AG04450 (cell line): ENCODE results near the gene TMEM238. TPM values are rescaled to one million over a fixed set of nuclear protein-coding genes. Genes with fewer than 3 reads are reported as not detected.
A peak's percentile ranks its signal among the peaks of the same experiment; 100 is the strongest.
"Not testable (repeated sequence)": the region's sequence is repeated elsewhere in the genome, so short reads cannot be mapped to it uniquely, and the experiment has no call there.

ENCODE experiments used
- CTCF ChIA-PET: fragments of 300-600, 350-600 bp; formaldehyde crosslinking; extraction: SDS; loops from one replicate; lab custom pipeline; 2022; ENCODE audit warnings: antibody characterized with exemption, inconsistent platforms; lab: Charles Lee
- POLR2A ChIA-PET: fragments of 350-600 bp; formaldehyde crosslinking; extraction: SDS; loops from one replicate; lab custom pipeline; 2021; ENCODE audit warnings: antibody characterized with exemption, inconsistent platforms; lab: Yijun Ruan, JAX
- DNase-seq: peaks from one replicate; pipeline ENCODE4 v3.0.0-alpha.2; 2011; ENCODE audit warnings: low read depth, low spot score
- H3K27ac ChIP-seq: one replicate; pipeline ENCODE4 v1.5.1; 2012; ENCODE audit warnings: low read depth, low read length, control low read depth
- H3K27me3 ChIP-seq: one replicate; pipeline ENCODE4 v1.6.0; 2012; ENCODE audit warnings: low read length; ENCODE audit not compliant: control insufficient read depth, insufficient read depth
- H3K4me3 ChIP-seq: 2 replicates; pipeline ENCODE4 v1.5.1; 2011; ENCODE audit warnings: mild to moderate bottlenecking, low read depth, low read length, control low read depth
- H3K9me3 ChIP-seq: 2 replicates; pipeline ENCODE4 v1.5.1; 2012; ENCODE audit warnings: low read length; ENCODE audit not compliant: control insufficient read depth, insufficient read depth
- polyA plus RNA-seq: library from polyadenylated mRNA; depleted of rRNA; stranded (reverse); fragments of >200 nt; gene quantifications from 2 replicates; pipeline ENCODE4 v1.2.3, GENCODE V29; 2011
- TF ChIP-seq, protein P1 (sequence below): IDR thresholded peaks from 2 replicates; pipeline ENCODE4 v1.5.1; 2011; ENCODE audit warnings: low read depth, low read length, control low read depth, inconsistent platforms

Gene TMEM238
- polyA plus RNA-seq, 1 experiment: not detected

- POLR2A ChIA-PET: interaction anchor here (0.6 to 2.3 kb wide), 3 partner anchors 12 to 160 kb away, joined by 3 to 11 read pairs (median 3); partner anchors contain the start of genes PPP6R1 and UBE2S
- CTCF ChIA-PET: interaction anchor here (1.0 to 3.6 kb wide), 14 partner anchors 10 to 330 kb away, joined by 3 to 62 read pairs (median 8); partner anchors contain the start of gene PPP6R1
- TF ChIP-seq, protein P1, sequence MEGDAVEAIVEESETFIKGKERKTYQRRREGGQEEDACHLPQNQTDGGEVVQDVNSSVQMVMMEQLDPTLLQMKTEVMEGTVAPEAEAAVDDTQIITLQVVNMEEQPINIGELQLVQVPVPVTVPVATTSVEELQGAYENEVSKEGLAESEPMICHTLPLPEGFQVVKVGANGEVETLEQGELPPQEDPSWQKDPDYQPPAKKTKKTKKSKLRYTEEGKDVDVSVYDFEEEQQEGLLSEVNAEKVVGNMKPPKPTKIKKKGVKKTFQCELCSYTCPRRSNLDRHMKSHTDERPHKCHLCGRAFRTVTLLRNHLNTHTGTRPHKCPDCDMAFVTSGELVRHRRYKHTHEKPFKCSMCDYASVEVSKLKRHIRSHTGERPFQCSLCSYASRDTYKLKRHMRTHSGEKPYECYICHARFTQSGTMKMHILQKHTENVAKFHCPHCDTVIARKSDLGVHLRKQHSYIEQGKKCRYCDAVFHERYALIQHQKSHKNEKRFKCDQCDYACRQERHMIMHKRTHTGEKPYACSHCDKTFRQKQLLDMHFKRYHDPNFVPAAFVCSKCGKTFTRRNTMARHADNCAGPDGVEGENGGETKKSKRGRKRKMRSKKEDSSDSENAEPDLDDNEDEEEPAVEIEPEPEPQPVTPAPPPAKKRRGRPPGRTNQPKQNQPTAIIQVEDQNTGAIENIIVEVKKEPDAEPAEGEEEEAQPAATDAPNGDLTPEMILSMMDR: no peak
- Histone ChIP-seq H3K4me3 (no peak overlapping the region), H3K27me3 (peaks cover 7% of the 10 kb centered on the region), H3K27ac (no peak overlapping the region), H3K9me3 (peaks cover 6% of the 10 kb centered on the region; the same call in 1 of the 2 replicates)
- no peak for DNase-seq
These were observed 35.0 kb upstream of the TMEM238 start for GRCh38 chr19:55419103-55419502.

DNA sequence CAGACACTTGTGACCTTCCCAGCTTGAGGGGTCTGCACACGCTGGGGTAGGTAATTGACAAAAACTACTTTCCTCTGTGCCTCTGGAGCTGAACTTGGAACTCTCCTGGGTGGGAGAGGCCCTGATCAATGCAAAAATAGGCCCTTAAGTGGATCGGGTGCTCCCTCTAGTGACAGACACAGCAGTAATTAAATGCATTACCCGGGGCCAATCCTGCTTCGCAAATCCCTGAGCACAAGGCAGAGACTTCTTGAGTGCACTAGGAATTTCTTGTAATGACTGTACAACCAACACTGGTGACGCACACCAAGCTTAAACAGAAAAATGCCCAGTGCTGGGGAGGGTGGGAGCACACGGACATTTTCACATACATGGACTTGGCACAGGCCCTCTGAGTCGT is 34.1 kb upstream of the TMEM238 start:
- Histone ChIP-seq H3K4me3 (no peak overlapping the region), H3K27me3 (peaks cover 5% of the 10 kb centered on the region), H3K27ac (no peak overlapping the region), H3K9me3 (peaks cover 6% of the 10 kb centered on the region; the same call in 1 of the 2 replicates)
- TF ChIP-seq, protein P1: peak; percentile 82
- CTCF ChIA-PET: interaction anchor here (0.5 to 3.6 kb wide), 17 partner anchors 9 to 940 kb away, joined by 3 to 62 read pairs (median 8); partner anchors contain the start of genes PPP6R1 and ZNF865
- peak; percentile 73 for DNase-seq
- POLR2A ChIA-PET: interaction anchor here (1.8 to 2.3 kb wide), 2 partner anchors 11 to 86 kb away, joined by 3 to 11 read pairs; partner anchors contain the start of gene UBE2S

GRCh38 chr19:55410168-55410567 is 26.1 kb upstream of the TMEM238 start:
- TF ChIP-seq, protein P1: no peak
- no peak overlapping the region for H3K27ac ChIP-seq
- no peaks in the 10 kb centered on the region for H3K9me3 ChIP-seq
- POLR2A ChIA-PET: no interaction called here
- DNase-seq: no peak
- no peak overlapping the region for H3K4me3 ChIP-seq
- CTCF ChIA-PET: interaction anchor here (1.9 to 2.7 kb wide), 2 partner anchors 8 to 58 kb away, joined by 7 to 16 read pairs; no protein-coding TSS in a partner anchor
- no peaks in the 10 kb centered on the region for H3K27me3 ChIP-seq

DNA sequence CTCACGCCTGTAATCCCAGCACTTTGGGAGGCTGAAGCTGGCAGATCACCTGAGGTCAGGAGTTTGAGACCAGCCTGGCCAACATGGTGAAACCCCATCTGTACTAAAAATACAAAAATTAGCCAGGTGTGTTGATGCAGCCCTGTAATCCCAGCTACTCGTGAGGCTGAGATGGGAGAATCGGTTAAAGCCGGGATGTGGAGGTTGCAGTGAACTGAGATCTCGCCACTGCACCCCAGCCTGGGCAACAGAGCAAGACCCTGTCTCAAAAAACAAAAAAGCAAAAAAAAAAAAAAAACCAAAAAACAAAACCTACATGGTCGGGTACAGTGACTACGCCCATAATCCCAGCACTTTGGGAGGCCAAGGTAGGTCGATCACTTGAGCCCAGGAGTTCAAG is 25.1 kb upstream of the TMEM238 start:
- not testable (repeated sequence) for DNase-seq
- POLR2A ChIA-PET: interaction anchor here (0.6 kb wide), 1 partner anchor 41 kb away, joined by 4 read pairs; no protein-coding TSS in a partner anchor

GRCh38 chr19:55408533-55408872 is 24.4 kb upstream of the TMEM238 start:
- CTCF ChIA-PET: interaction anchor here (1.0 to 2.7 kb wide), 3 partner anchors 10 to 267 kb away, joined by 6 to 16 read pairs (median 7); no protein-coding TSS in a partner anchor
- Histone ChIP-seq H3K4me3 (peak overlapping the region; percentile 61), H3K9me3 (no peaks in the 10 kb centered on the region), H3K27ac (peak overlapping the region; percentile 97), H3K27me3 (no peaks in the 10 kb centered on the region)
- no peak for DNase-seq
- POLR2A ChIA-PET: no interaction called here
- TF ChIP-seq, protein P1: no peak

More for the DNA sequence above, 25.1 kb upstream of the TMEM238 start:
- H3K4me3 ChIP-seq, H3K27ac ChIP-seq, H3K9me3 ChIP-seq, H3K27me3 ChIP-seq: not testable (repeated sequence)
- CTCF ChIA-PET: interaction anchor here (1.0 to 2.7 kb wide), 3 partner anchors 9 to 268 kb away, joined by 6 to 16 read pairs (median 7); no protein-coding TSS in a partner anchor
